Measurements from ENCODE around the gene SRP68.

Gene SRP68

GRCh38 chr17:75996665-75997590, 75.4 kb downstream of the SRP68 start:
- no peak for DNase-seq

- DNase-seq = no peak
Measured at GRCh38 chr17:75995385-75995925, 76.9 kb downstream of the SRP68 start.

GRCh38 chr17:75994802-75995370, 77.4 kb downstream of the SRP68 start:
- no peak for DNase-seq

- DNase-seq = no peak
Measured at GRCh38 chr17:75991396-75991795, 80.9 kb downstream of the SRP68 start.
